ENCODE results near the gene TMEM271. TPM values are rescaled to one million over a fixed set of nuclear protein-coding genes. Genes with fewer than 3 reads are reported as not detected.

Gene TMEM271
- total and polyA plus RNA-seq, 4 donors, result not detected

GRCh38 chr4:576991-577498 lies 950 bp upstream of the TMEM271 start:
- TF ChIP-seq EGR1 (IDR thresholded peaks at IDR 0.05; ENCODE audit: low read depth in 2 of 2), result no peak
- TF ChIP-seq FOXA2 (IDR thresholded peaks at IDR 0.05), result no peak
- no peak for TF ChIP-seq REST (IDR thresholded peaks at IDR 0.05)
- TF ChIP-seq GABPA (IDR thresholded peaks at IDR 0.05 in 1 of 2, conservative IDR thresholded peaks at IDR 0.05 in 1 of 2), result no peak
- TF ChIP-seq SP1 (IDR thresholded peaks at IDR 0.05), result no peak
- no peak for TF ChIP-seq HNF4A (conservative IDR thresholded peaks at IDR 0.05)
- TF ChIP-seq ZBTB33 (IDR thresholded peaks at IDR 0.05), result no peak
- no peak for TF ChIP-seq YY1 (IDR thresholded peaks at IDR 0.05)
- no peak for TF ChIP-seq MAX (IDR thresholded peaks at IDR 0.05)
- TF ChIP-seq NR2F2 (IDR thresholded peaks at IDR 0.05), result no peak
- TF ChIP-seq RAD21 (IDR thresholded peaks at IDR 0.05), result no peak
- TF ChIP-seq CTCF (IDR thresholded peaks at IDR 0.05; ENCODE audit: low read depth, low read length, missing input control), result no peak
- TF ChIP-seq JUND (IDR thresholded peaks at IDR 0.05), result no peak
- TF ChIP-seq TAF1 (conservative IDR thresholded peaks at IDR 0.05), result no peak
- TF ChIP-seq RXRA (IDR thresholded peaks at IDR 0.05), result no peak
- no peak for TF ChIP-seq FOXA1 (IDR thresholded peaks at IDR 0.05)
- no peak for TF ChIP-seq ATF3 (IDR thresholded peaks at IDR 0.05)
- no peak for TF ChIP-seq HNF4G (IDR thresholded peaks at IDR 0.05)
- no peaks in the 10 kb centered on the region for H3K36me3 ChIP-seq (ENCODE audit: control insufficient read depth in 4 of 4, insufficient read depth in 3 of 4, low read depth in 1 of 4, low read length in 3 of 4)
- no peak for DNase-seq (ENCODE audit: low spot score)
- H3K27me3 ChIP-seq (ENCODE audit: control insufficient read depth in 4 of 4, insufficient read depth in 4 of 4, low read length in 3 of 4), result peaks cover 0 to 17% (median 5%) of the 10 kb centered on the region in 4 donors
- peaks cover 0 to 11% (median 7%) of the 10 kb centered on the region in 4 donors for H3K4me1 ChIP-seq (ENCODE audit: control insufficient read depth in 4 of 4, insufficient read depth in 4 of 4, low read length in 3 of 4)
- no peak overlapping the region for H3K9ac ChIP-seq (ENCODE audit: low read depth in 1 of 2, low read length in 2 of 2)
- no peak overlapping the region for H3K27ac ChIP-seq (ENCODE audit: low read depth in 1 of 2, low read length in 2 of 2)
- peaks cover 0 to 7% (median 3%) of the 10 kb centered on the region in 4 donors for H3K9me3 ChIP-seq (ENCODE audit: control insufficient read depth in 4 of 4, low read length in 3 of 4)
- H3K4me3 ChIP-seq (ENCODE audit: low read depth in 1 of 3, low read length in 3 of 3), result no peak overlapping the region
- WGBS, result 4% methylated on average over 37 of the region's 37 CpGs

All from liver (tissue), 9 donors.